Tibial artery (tissue), 4 donors: ENCODE measurements around the gene C22orf31.

Experiments
- DNase-seq, 2 donors: peaks; one replicate each; pipeline ENCODE4 v3.0.0-alpha.2; 2019
- H3K27ac ChIP-seq, 2 donors: fragments of 200-600 bp; sonication (generic) in 1 of 2; 1 replicate in 1 of 2; 2 replicates in 1 of 2; pipeline ENCODE4 v1.5.1; 2018 to 2019; ENCODE audit warnings: mild to moderate bottlenecking in 1 of 2
- H3K27me3 ChIP-seq, 2 donors: fragments of 200-600 bp; sonication (generic) in 1 of 2; one replicate each; pipeline versions ENCODE4 v1.5.1 to v1.6.0; 2016 to 2019
- H3K36me3 ChIP-seq, 3 donors: fragments of 200-600 bp; sonication (generic) in 2 of 3; one replicate each; pipeline ENCODE4 v1.5.1; 2016 to 2019; ENCODE audit warnings: mild to moderate bottlenecking in 2 of 3
- H3K4me1 ChIP-seq, 4 donors: fragments of 200-600 bp; sonication (generic) in 2 of 4; 1 replicate in 3 of 4; 2 replicates in 1 of 4; pipeline ENCODE4 v1.5.1; 2016 to 2019
- H3K4me3 ChIP-seq, 2 donors: fragments of 200-600 bp; sonication (generic) in 1 of 2; 1 replicate in 1 of 2; 2 replicates in 1 of 2; pipeline ENCODE4 v1.5.1; 2018 to 2019; ENCODE audit warnings: mild to moderate bottlenecking in 2 of 2
- H3K9me3 ChIP-seq, 3 donors: fragments of 200-600 bp; sonication (generic) in 1 of 3; one replicate each; pipeline ENCODE4 v1.5.1; 2016 to 2019
- CTCF ChIP-seq, 2 experiments: fragments of 200-600 bp in 1 of 2; fragments of 450-650 bp in 1 of 2; IDR thresholded peaks; one replicate each; pipeline ENCODE4 v1.5.1; 2017 to 2019; ENCODE audit warnings: antibody characterized with exemption in 2 of 2, mild to moderate bottlenecking in 1 of 2, moderate library complexity in 1 of 2
- intact Hi-C: fragments of 100-400 bp; cut with DNase I; formaldehyde crosslinking; loops from one replicate; pipeline ENCODE4 v1.15.0; 2023; ENCODE audit warnings: low total_unique reads

C22orf31 gene

GRCh38 chr22:29049655-29050263, 11.9 kb downstream of the C22orf31 start:
- DNase-seq = peak in 1 of 2 donors; percentile 47
- TF ChIP-seq CTCF (IDR thresholded peaks at IDR 0.05) = no peak
- Histone ChIP-seq H3K9me3 (no peaks in the 10 kb centered on the region), H3K27me3 (no peaks in the 10 kb centered on the region), H3K4me3 (no peak overlapping the region), H3K27ac (no peak overlapping the region), H3K36me3 (peaks cover 55 to 66% (median 57%) of the 10 kb centered on the region in 3 donors), H3K4me1 (peaks cover 0 to 5% (median under 1%) of the 10 kb centered on the region in 4 donors)
- intact Hi-C loops = loop anchor here (10.0 kb wide), 1 partner anchor 95 kb away; no protein-coding TSS in a partner anchor

- intact Hi-C loops = loop anchor here (10.0 kb wide), 1 partner anchor 94 kb away; no protein-coding TSS in a partner anchor
- Histone ChIP-seq H3K9me3 (no peaks in the 10 kb centered on the region), H3K27me3 (no peaks in the 10 kb centered on the region), H3K4me1 (peaks cover 0 to 12% (median 4%) of the 10 kb centered on the region in 4 donors), H3K36me3 (peaks cover 57 to 73% (median 61%) of the 10 kb centered on the region in 3 donors), H3K27ac (no peak overlapping the region), H3K4me3 (no peak overlapping the region)
- no peak for TF ChIP-seq CTCF (IDR thresholded peaks at IDR 0.05)
- DNase-seq = peak in 1 of 2 donors; percentile 55
Measured at GRCh38 chr22:29048822-29049654, 12.6 kb downstream of the C22orf31 start.

- intact Hi-C loops = loop anchor here (10.0 kb wide), 1 partner anchor 90 kb away; no protein-coding TSS in a partner anchor
- DNase-seq = peak in 1 of 2 donors; percentile 37
- Histone ChIP-seq H3K27ac (peak overlapping the region; percentile 34 to 58), H3K4me1 (peaks cover 0 to 28% (median 16%) of the 10 kb centered on the region in 4 donors), H3K9me3 (no peaks in the 10 kb centered on the region), H3K27me3 (no peaks in the 10 kb centered on the region), H3K36me3 (peaks cover 45 to 66% (median 46%) of the 10 kb centered on the region in 3 donors), H3K4me3 (no peak overlapping the region)
- TF ChIP-seq CTCF (IDR thresholded peaks at IDR 0.05) = no peak
Measured at GRCh38 chr22:29044657-29045176, 16.9 kb downstream of the C22orf31 start.

- Histone ChIP-seq H3K36me3 (peaks cover 38 to 59% (median 40%) of the 10 kb centered on the region in 3 donors), H3K4me3 (no peak overlapping the region), H3K27me3 (no peaks in the 10 kb centered on the region), H3K4me1 (peaks cover 0 to 28% (median 16%) of the 10 kb centered on the region in 4 donors), H3K9me3 (no peaks in the 10 kb centered on the region), H3K27ac (peak overlapping the region; percentile 36 to 58)
- intact Hi-C loops = loop anchor here (10.0 kb wide), 1 partner anchor 89 kb away; no protein-coding TSS in a partner anchor
- DNase-seq = no peak
- TF ChIP-seq CTCF (IDR thresholded peaks at IDR 0.05) = no peak
Measured at GRCh38 chr22:29043906-29044575, 17.6 kb downstream of the C22orf31 start.

- Histone ChIP-seq H3K27ac (no peak overlapping the region), H3K36me3 (peaks cover 13 to 33% (median 19%) of the 10 kb centered on the region in 3 donors), H3K4me3 (no peak overlapping the region), H3K27me3 (no peaks in the 10 kb centered on the region), H3K9me3 (no peaks in the 10 kb centered on the region), H3K4me1 (peaks cover 0 to 28% (median 16%) of the 10 kb centered on the region in 4 donors)
- TF ChIP-seq CTCF (IDR thresholded peaks at IDR 0.05) = no peak
- intact Hi-C loops = loop anchor here (2.0 to 10.0 kb wide), 2 partner anchors 87 to 187 kb away; no protein-coding TSS in a partner anchor
- no peak for DNase-seq
Measured at GRCh38 chr22:29041408-29041807, 20.2 kb downstream of the C22orf31 start.
